PC-9 (cell line): ENCODE results near the gene IL13RA2. TPM values are rescaled to one million over a fixed set of nuclear protein-coding genes. Genes with fewer than 3 reads are reported as not detected.

Source experiments
- BruUV-seq: library from RNA; stranded (reverse); fragments of 400-500 nt; replicated peaks from 2 replicates; lab custom pipeline; 2021; lab: Mats Ljungman, UMichigan
- CTCF ChIA-PET: fragments of 300-600 bp; sonication (Branson Sonifier 250); formaldehyde crosslinking; loops from one replicate; lab custom pipeline; 2022; ENCODE audit warnings: antibody characterized with exemption; lab: Charles Lee
- POLR2A ChIA-PET: fragments of 300-600 bp; sonication (Branson Sonifier 250); formaldehyde crosslinking; loops from one replicate; lab custom pipeline; 2022; ENCODE audit warnings: antibody characterized with exemption; ENCODE audit not compliant: unreplicated experiment; lab: Charles Lee
- DNase-seq, 2 experiments: peaks; one replicate each; pipeline versions ENCODE4 v3.0.0 to v3.0.0-alpha.2; 2015 to 2022; ENCODE audit warnings: mixed read lengths in 1 of 2
- H2AFZ ChIP-seq: fragments of 200-600 bp; sonication (generic); 2 replicates; pipeline ENCODE4 v1.8.1; 2017; ENCODE audit warnings: antibody characterized with exemption
- H3F3A ChIP-seq: fragments of 200-600 bp; sonication (generic); 2 replicates; pipeline ENCODE4 v1.8.1; 2017; ENCODE audit warnings: antibody characterized with exemption, mild to moderate bottlenecking, low read depth; ENCODE audit not compliant: insufficient read depth
- H3K27ac ChIP-seq: fragments of 200-600 bp; sonication (generic); 2 replicates; pipeline ENCODE4 v1.6.1; 2016; ENCODE audit warnings: mixed run types
- H3K27me3 ChIP-seq: fragments of 200-600 bp; sonication (generic); 2 replicates; pipeline ENCODE4 v1.6.1; 2016; ENCODE audit warnings: low read depth, mixed run types; ENCODE audit not compliant: insufficient read depth
- H3K36me3 ChIP-seq: fragments of 200-600 bp; sonication (generic); 2 replicates; pipeline ENCODE4 v1.6.1; 2016; ENCODE audit warnings: low read depth, mixed run types
- H3K4me1 ChIP-seq: fragments of 200-600 bp; sonication (generic); replicated peaks from 2 replicates; pipeline ENCODE4 v1.6.1; 2016; ENCODE audit warnings: mixed run types; ENCODE audit not compliant: insufficient read depth
- H3K4me2 ChIP-seq: fragments of 200-600 bp; sonication (generic); 2 replicates; pipeline ENCODE4 v1.6.1; 2017; ENCODE audit warnings: mixed run types
- H3K4me3 ChIP-seq: fragments of 200-600 bp; sonication (generic); 2 replicates; pipeline ENCODE4 v1.6.1; 2016; ENCODE audit warnings: mixed run types
- H3K79me2 ChIP-seq: fragments of 200-600 bp; sonication (generic); 2 replicates; pipeline ENCODE4 v1.6.1; 2017; ENCODE audit warnings: low read depth, mixed run types
- H3K9me2 ChIP-seq: fragments of 200-600 bp; sonication (generic); 2 replicates; pipeline ENCODE4 v1.8.1; 2017; ENCODE audit warnings: mild to moderate bottlenecking; ENCODE audit not compliant: insufficient read depth
- H3K9me3 ChIP-seq: fragments of 200-600 bp; sonication (generic); 2 replicates; pipeline ENCODE4 v1.8.1; 2016; ENCODE audit warnings: low read depth; ENCODE audit not compliant: insufficient read depth
- H4K20me1 ChIP-seq: fragments of 200-600 bp; sonication (generic); 2 replicates; pipeline ENCODE4 v1.8.1; 2017; ENCODE audit not compliant: insufficient read depth
- EZH2 ChIP-seq: fragments of 200-600 bp; sonication (generic); IDR thresholded peaks from 2 replicates; pipeline ENCODE4 v1.8.0; 2017; ENCODE audit warnings: antibody characterized with exemption, low read depth
- intact Hi-C: fragments of 100-400 bp; cut with micrococcal nuclease; formaldehyde crosslinking; loops from one replicate; pipeline ENCODE4 v1.10.0; 2022; ENCODE audit not compliant: unreplicated experiment
- total RNA-seq: library from RNA; stranded (reverse); gene quantifications from 2 replicates; pipeline ENCODE4 v1.2.3, GENCODE V29; 2021
- TF ChIP-seq, protein P1 (sequence below): fragments of 200-600 bp; sonication (generic); conservative IDR thresholded peaks from 2 replicates; pipeline ENCODE4 v1.6.1; 2017; ENCODE audit warnings: mixed run types, antibody characterized with exemption, mild to moderate bottlenecking, moderate library complexity

IL13RA2 gene
- total RNA-seq, 1 experiment from 2014 or later: not detected

DNA sequence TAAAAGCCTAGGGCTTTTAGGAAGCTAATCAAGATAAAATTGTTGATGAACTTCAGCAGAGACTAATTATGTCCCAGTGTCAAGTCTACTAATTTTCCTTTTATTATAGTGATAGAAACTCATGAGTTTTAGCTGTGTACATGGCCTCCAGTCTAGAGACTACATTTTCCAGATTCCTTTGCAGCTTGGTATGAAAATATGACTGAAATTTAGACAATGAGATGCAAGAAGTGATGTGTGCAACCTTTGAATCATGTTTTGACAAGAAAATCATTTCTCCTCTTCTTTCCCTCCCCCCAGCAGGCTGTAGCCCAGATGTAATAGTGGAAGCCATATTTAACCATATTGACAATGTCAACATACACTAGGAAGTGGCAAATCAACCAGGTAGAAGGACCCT, 30.3 kb upstream of the IL13RA2 start:
- H3K36me3 ChIP-seq: no peaks in the 10 kb centered on the region
- H2AFZ ChIP-seq: no peak overlapping the region
- H3K27ac ChIP-seq: no peak overlapping the region
- DNase-seq: no peak
- no peaks in the 10 kb centered on the region for H3K79me2 ChIP-seq
- H3K27me3 ChIP-seq: no peaks in the 10 kb centered on the region
- H4K20me1 ChIP-seq: no peaks in the 10 kb centered on the region
- no TSS peak for BruUV-seq
- intact Hi-C loops: no loop called here
- TF ChIP-seq, protein P1, sequence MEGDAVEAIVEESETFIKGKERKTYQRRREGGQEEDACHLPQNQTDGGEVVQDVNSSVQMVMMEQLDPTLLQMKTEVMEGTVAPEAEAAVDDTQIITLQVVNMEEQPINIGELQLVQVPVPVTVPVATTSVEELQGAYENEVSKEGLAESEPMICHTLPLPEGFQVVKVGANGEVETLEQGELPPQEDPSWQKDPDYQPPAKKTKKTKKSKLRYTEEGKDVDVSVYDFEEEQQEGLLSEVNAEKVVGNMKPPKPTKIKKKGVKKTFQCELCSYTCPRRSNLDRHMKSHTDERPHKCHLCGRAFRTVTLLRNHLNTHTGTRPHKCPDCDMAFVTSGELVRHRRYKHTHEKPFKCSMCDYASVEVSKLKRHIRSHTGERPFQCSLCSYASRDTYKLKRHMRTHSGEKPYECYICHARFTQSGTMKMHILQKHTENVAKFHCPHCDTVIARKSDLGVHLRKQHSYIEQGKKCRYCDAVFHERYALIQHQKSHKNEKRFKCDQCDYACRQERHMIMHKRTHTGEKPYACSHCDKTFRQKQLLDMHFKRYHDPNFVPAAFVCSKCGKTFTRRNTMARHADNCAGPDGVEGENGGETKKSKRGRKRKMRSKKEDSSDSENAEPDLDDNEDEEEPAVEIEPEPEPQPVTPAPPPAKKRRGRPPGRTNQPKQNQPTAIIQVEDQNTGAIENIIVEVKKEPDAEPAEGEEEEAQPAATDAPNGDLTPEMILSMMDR: no peak
- no peak for TF ChIP-seq EZH2
- ChIA-PET POLR2A (no interaction called here), CTCF (no interaction called here)
- no peaks in the 10 kb centered on the region for H3K4me1 ChIP-seq
- H3K9me3 ChIP-seq: no peaks in the 10 kb centered on the region
- no peak overlapping the region for H3K4me3 ChIP-seq
- no peaks in the 10 kb centered on the region for H3F3A ChIP-seq
- no peaks in the 10 kb centered on the region for H3K9me2 ChIP-seq
- no peak overlapping the region for H3K4me2 ChIP-seq

DNA sequence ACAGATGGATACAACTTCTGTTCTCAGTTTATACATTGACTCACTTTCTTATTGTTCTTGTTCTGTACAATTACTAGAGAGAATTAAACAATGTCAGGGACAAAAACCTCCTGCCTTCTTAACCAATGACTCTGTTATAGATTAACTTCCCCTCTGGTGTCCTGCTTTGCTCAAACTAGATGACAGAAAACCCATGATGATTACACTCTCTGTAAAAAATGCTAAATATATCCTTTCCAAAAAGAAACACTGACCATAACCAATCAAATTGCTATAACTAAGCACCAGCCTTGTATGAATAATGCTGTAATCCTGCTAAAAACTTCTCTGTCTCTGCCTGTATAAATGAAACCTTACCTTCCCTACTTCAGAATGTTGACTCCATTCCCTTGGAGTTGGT, 29.8 kb upstream of the IL13RA2 start:
- POLR2A ChIA-PET: no interaction called here
- H3K27me3 ChIP-seq: no peaks in the 10 kb centered on the region
- H2AFZ ChIP-seq: no peak overlapping the region
- CTCF ChIA-PET: no interaction called here
- BruUV-seq: no TSS peak
- no peak overlapping the region for H3K27ac ChIP-seq
- H3K4me3 ChIP-seq: no peak overlapping the region
- H3K4me1 ChIP-seq: no peaks in the 10 kb centered on the region
- no peak overlapping the region for H3K4me2 ChIP-seq
- no peaks in the 10 kb centered on the region for H4K20me1 ChIP-seq
- intact Hi-C loops: no loop called here
- TF ChIP-seq EZH2: no peak
- TF ChIP-seq, protein P1: no peak
- H3K9me2 ChIP-seq: no peaks in the 10 kb centered on the region
- no peaks in the 10 kb centered on the region for H3F3A ChIP-seq
- H3K9me3 ChIP-seq: no peaks in the 10 kb centered on the region
- H3K79me2 ChIP-seq: no peaks in the 10 kb centered on the region
- no peaks in the 10 kb centered on the region for H3K36me3 ChIP-seq
- DNase-seq: no peak

DNA sequence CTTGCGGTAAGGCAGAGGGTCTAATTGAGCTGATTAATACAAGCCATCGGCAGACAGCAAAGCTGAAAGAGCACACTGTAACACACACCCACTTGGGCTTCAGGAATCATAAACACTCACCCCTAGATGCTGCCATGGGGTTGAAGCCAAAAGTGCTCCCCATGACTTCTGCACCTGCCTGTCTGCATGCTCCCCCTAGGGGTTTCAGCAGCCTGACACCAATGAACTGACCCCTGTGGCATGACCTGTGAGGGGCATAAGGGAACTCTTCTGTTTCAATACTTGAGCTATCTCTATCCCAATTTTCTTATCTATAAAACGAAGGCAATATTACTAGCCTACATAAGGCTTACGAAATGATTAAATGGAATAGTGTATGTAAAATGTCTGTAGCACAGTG, 23.0 kb upstream of the IL13RA2 start:
- BruUV-seq: no TSS peak

More for the DNA sequence above, 23.0 kb upstream of the IL13RA2 start:
- Histone ChIP-seq H3K9me3 (no peaks in the 10 kb centered on the region), H3K4me2 (no peak overlapping the region), H3K27ac (no peak overlapping the region), H3K79me2 (no peaks in the 10 kb centered on the region), H3F3A (no peaks in the 10 kb centered on the region), H3K4me3 (no peak overlapping the region), H3K4me1 (no peaks in the 10 kb centered on the region), H3K36me3 (no peaks in the 10 kb centered on the region), H4K20me1 (no peaks in the 10 kb centered on the region), H2AFZ (no peak overlapping the region), H3K9me2 (peaks cover 3% of the 10 kb centered on the region; the same call in 1 of the 2 replicates), H3K27me3 (no peaks in the 10 kb centered on the region)
- POLR2A ChIA-PET: no interaction called here
- intact Hi-C loops: no loop called here
- no peak for DNase-seq
- TF ChIP-seq EZH2: no peak
- TF ChIP-seq, protein P1: no peak
- CTCF ChIA-PET: no interaction called here
